ENCODE measurements around the gene FAM20C. TPM values are rescaled to one million over a fixed set of nuclear protein-coding genes. Genes with fewer than 3 reads are reported as not detected.

Gene FAM20C
- total RNA-seq, 1 experiment from 2014 or later, result 62.6 TPM

DNA sequence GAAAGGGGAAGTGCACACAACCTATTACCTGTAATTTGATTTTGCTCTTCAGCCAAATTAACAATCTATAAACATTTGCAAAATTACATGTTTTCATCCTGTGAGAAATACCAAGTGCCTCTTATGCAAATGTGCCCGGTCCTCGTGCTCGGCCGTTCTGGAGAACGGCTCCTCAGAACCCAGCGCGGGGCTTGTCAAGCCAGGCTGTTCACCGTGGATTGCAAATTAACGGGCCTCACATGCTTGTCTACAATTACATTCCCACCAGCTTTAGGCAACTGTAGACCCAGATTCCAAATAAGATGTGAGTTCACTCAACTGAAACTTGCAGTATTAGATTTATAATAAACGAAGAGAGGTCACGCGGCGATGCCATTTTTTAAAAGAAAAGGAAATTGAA, 106.4 kb downstream of the FAM20C start:
- WGBS (ENCODE audit: extremely low coverage, insufficient read length, low lambda C conversion rate), result no CpG with 5 or more reads among the region's 13 CpGs
- no peaks in the 10 kb centered on the region for H3K23me2 ChIP-seq (ENCODE audit: insufficient read length, low read depth, low read length, poor library complexity, severe bottlenecking)
- peak; percentile 18 for DNase-seq

More for the DNA sequence above, 106.4 kb downstream of the FAM20C start:
- Histone ChIP-seq H2BK120ac (ENCODE audit: low read depth, low read length, poor library complexity, severe bottlenecking) (no peak overlapping the region), H4K5ac (ENCODE audit: insufficient read length, low read depth, low read length) (no peak overlapping the region), H3K9ac (ENCODE audit: extremely low read depth, insufficient read length, low read length) (no peak overlapping the region), H3K18ac (ENCODE audit: insufficient read length, low read depth, low read length) (no peak overlapping the region), H4K91ac (ENCODE audit: insufficient read length, low read depth, low read length) (no peak overlapping the region), H3K9me3 (ENCODE audit: control insufficient read depth, low read depth, low read length) (no peaks in the 10 kb centered on the region), H3K79me1 (ENCODE audit: insufficient read depth, low read depth, low read length, poor library complexity, severe bottlenecking) (no peaks in the 10 kb centered on the region), H3K14ac (ENCODE audit: insufficient read depth, low read length) (no peak overlapping the region), H3K27ac (ENCODE audit: insufficient read length, low read depth, low read length) (no peak overlapping the region), H3K27me3 (ENCODE audit: insufficient read depth, low read length) (no peaks in the 10 kb centered on the region), H3K4ac (ENCODE audit: low read depth, low read length) (no peak overlapping the region), H2BK20ac (ENCODE audit: low read depth, low read length, poor library complexity, severe bottlenecking) (no peak overlapping the region), H4K8ac (replicated peaks; ENCODE audit: insufficient read length, low read depth, low read length) (no peak overlapping the region), H4K20me1 (ENCODE audit: control insufficient read depth, insufficient read depth, insufficient read length) (no peaks in the 10 kb centered on the region), H3T11ph (ENCODE audit: low read length) (no peak overlapping the region), H3K23ac (ENCODE audit: insufficient read length, low read depth, low read length) (no peak overlapping the region), H3K56ac (ENCODE audit: insufficient read length, low read depth, low read length) (no peak overlapping the region), H3K4me2 (ENCODE audit: insufficient read depth, insufficient read length, low read length) (no peak overlapping the region), H2BK15ac (ENCODE audit: low read depth, low read length) (no peak overlapping the region), H2BK5ac (ENCODE audit: insufficient read length, low read length) (no peak overlapping the region), H3K4me1 (ENCODE audit: insufficient read depth, low read length) (no peaks in the 10 kb centered on the region), H2BK12ac (ENCODE audit: insufficient read length, low read depth, low read length) (no peak overlapping the region), H2AFZ (ENCODE audit: low read length) (no peak overlapping the region), H3K79me2 (ENCODE audit: insufficient read depth, low read length) (no peaks in the 10 kb centered on the region), H2AK5ac (ENCODE audit: insufficient read length, low read length) (no peak overlapping the region)
- Mint-ChIP-seq H3K4me1 (peaks cover 0 to 5% of the 10 kb centered on the region in 2 experiments; a peak in 1 of 4 replicates), H3K27ac (no peak overlapping the region), H3K9me3 (no peaks in the 10 kb centered on the region; a peak in 2 of 5 replicates), H3K36me3 (ENCODE audit: insufficient read depth in 1 of 3, low read depth in 3 of 3) (no peaks in the 10 kb centered on the region; a peak in 1 of 7 replicates), H3K27me3 (ENCODE audit: low read depth) (peaks cover 7% of the 10 kb centered on the region), H3K4me3 (peak overlapping the region in 1 of 2 experiments; percentile 26; a peak in 1 of 5 replicates)
- TF ChIP-seq, protein P1, sequence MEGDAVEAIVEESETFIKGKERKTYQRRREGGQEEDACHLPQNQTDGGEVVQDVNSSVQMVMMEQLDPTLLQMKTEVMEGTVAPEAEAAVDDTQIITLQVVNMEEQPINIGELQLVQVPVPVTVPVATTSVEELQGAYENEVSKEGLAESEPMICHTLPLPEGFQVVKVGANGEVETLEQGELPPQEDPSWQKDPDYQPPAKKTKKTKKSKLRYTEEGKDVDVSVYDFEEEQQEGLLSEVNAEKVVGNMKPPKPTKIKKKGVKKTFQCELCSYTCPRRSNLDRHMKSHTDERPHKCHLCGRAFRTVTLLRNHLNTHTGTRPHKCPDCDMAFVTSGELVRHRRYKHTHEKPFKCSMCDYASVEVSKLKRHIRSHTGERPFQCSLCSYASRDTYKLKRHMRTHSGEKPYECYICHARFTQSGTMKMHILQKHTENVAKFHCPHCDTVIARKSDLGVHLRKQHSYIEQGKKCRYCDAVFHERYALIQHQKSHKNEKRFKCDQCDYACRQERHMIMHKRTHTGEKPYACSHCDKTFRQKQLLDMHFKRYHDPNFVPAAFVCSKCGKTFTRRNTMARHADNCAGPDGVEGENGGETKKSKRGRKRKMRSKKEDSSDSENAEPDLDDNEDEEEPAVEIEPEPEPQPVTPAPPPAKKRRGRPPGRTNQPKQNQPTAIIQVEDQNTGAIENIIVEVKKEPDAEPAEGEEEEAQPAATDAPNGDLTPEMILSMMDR (conservative IDR thresholded peaks at IDR 0.05), result no peak
